Panc1 (cell line): ENCODE measurements around the gene ZNF492. TPM values are rescaled to one million over a fixed set of nuclear protein-coding genes. Genes with fewer than 3 reads are reported as not detected.

Source experiments
- ATAC-seq: fragments of 200-7000 bp; cut with Tn5 transposase; 2 replicates; pipeline ENCODE4 v1.9.1; 2020; ENCODE audit warnings: mild to moderate bottlenecking, moderate library complexity
- BruUV-seq: library from RNA; stranded (reverse); fragments of 400-500 nt; replicated peaks from 2 replicates; lab custom pipeline; 2021; lab: Mats Ljungman, UMichigan
- CTCF ChIA-PET: fragments of 300-600 bp; sonication (Branson Sonifier 250); formaldehyde crosslinking; loops from one replicate; lab custom pipeline; 2022; ENCODE audit warnings: antibody characterized with exemption; lab: Charles Lee
- POLR2A ChIA-PET: fragments of 300-600 bp; sonication (Branson Sonifier 250); formaldehyde crosslinking; loops from one replicate; lab custom pipeline; 2022; ENCODE audit warnings: antibody characterized with exemption; lab: Charles Lee
- DNase-seq: peaks from one replicate; pipeline ENCODE4 v3.0.0-alpha.2; 2010; ENCODE audit warnings: low read depth, low spot score
- H3K27ac ChIP-seq: 2 replicates; pipeline ENCODE4 v1.5.1; 2011; ENCODE audit warnings: mild to moderate bottlenecking, low read length, inconsistent platforms
- H3K27me3 ChIP-seq: fragments of 200-500 bp; sonication (Bioruptor generic); 2 replicates; pipeline ENCODE4 v1.6.0; 2014; ENCODE audit warnings: low read length, inconsistent platforms; ENCODE audit not compliant: control insufficient read depth, insufficient read depth
- H3K36me3 ChIP-seq: fragments of 200-500 bp; sonication (Bioruptor generic); 2 replicates; pipeline ENCODE4 v1.5.1; 2014; ENCODE audit warnings: inconsistent platforms, mild to moderate bottlenecking, low read length, moderate library complexity; ENCODE audit not compliant: control insufficient read depth, insufficient read depth
- H3K4me1 ChIP-seq: 2 replicates; pipeline ENCODE4 v1.5.1; 2011; ENCODE audit warnings: inconsistent platforms, mild to moderate bottlenecking, low read length, moderate library complexity; ENCODE audit not compliant: control insufficient read depth, insufficient read depth
- H3K4me3 ChIP-seq, 2 experiments: 2 replicates each; pipeline ENCODE4 v1.5.1; 2011 to 2012; ENCODE audit warnings: low read depth in 2 of 2, low read length in 2 of 2, mild to moderate bottlenecking in 2 of 2, inconsistent platforms in 1 of 2, moderate library complexity in 1 of 2
- H3K9me3 ChIP-seq: fragments of 200-500 bp; sonication (Bioruptor generic); 2 replicates; pipeline ENCODE4 v1.5.1; 2014; ENCODE audit warnings: low read depth, mild to moderate bottlenecking, inconsistent platforms, low read length, moderate library complexity; ENCODE audit not compliant: control insufficient read depth, insufficient read depth
- POLR2AphosphoS5 ChIP-seq: IDR thresholded peaks from 2 replicates; pipeline ENCODE4 v1.6.1; 2012; ENCODE audit warnings: mild to moderate bottlenecking, low read depth, low read length, moderate library complexity
- SIN3A ChIP-seq: IDR thresholded peaks from 2 replicates; pipeline ENCODE4 v1.6.1; 2012; ENCODE audit warnings: low read depth, mild to moderate bottlenecking, low read length, moderate library complexity, borderline replicate concordance; ENCODE audit not compliant: insufficient read depth
- TCF7L2 ChIP-seq: IDR thresholded peaks from 2 replicates; pipeline ENCODE4 v1.6.1; 2011; ENCODE audit warnings: mild to moderate bottlenecking, low read depth, low read length, inconsistent platforms
- in situ Hi-C: cut with HindIII; loops from 2 replicates; pipeline ENCODE4 v1.10.0; 2016; ENCODE audit warnings: low sequenced_read_pairs, low pct_unique_long_range_greater_than_20kb
- intact Hi-C: fragments of 100-400 bp; cut with micrococcal nuclease; formaldehyde crosslinking; loops from one replicate; pipeline ENCODE4 v1.10.0; 2022; ENCODE audit not compliant: unreplicated experiment
- total RNA-seq: library from RNA; stranded (reverse); gene quantifications from one replicate; pipeline ENCODE4 v1.2.1, GENCODE V29; 2021; ENCODE audit not compliant: unreplicated experiment
- TF ChIP-seq, protein P1 (sequence below): fragments of 450-650 bp; IDR thresholded peaks from 2 replicates; pipeline ENCODE4 v1.5.1; 2017; ENCODE audit warnings: mild to moderate bottlenecking
- TF ChIP-seq, protein P2 (sequence below), 2 experiments: IDR thresholded peaks; 2 replicates each; pipeline ENCODE4 v1.6.1; 2011 to 2012; ENCODE audit warnings: low read depth in 2 of 2, control low read depth in 1 of 2, low read length in 1 of 2, mild to moderate bottlenecking in 1 of 2, moderate library complexity in 1 of 2; ENCODE audit not compliant: insufficient read depth in 1 of 2

The ZNF492 gene
- total RNA-seq, 1 experiment from 2014 or later = not detected

DNA sequence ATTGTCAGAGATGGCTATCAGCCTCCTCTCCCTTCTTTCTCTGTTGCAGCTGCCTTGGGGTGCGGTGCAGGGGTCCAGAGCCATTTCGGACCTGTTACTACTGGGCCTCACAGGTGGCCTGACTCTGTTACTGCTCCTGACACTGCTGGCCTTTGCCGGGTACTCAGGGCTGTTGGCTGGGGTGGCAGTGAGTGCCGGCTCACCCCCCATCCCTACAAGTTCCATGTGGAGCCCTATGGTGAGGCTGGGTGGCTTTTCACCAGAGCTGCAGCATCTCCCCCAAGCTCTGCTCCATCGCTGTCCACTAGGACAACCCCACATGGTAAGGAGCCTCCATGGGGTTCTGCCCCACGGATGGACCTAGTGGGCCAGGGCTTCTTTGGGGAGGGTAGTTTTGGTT is 13.7 kb upstream of the ZNF492 start:
- intact Hi-C loops (no loop called here), in situ Hi-C loops (no loop called here)
- Histone ChIP-seq H3K4me1 (no peaks in the 10 kb centered on the region), H3K36me3 (no peaks in the 10 kb centered on the region), H3K9me3 (no peaks in the 10 kb centered on the region), H3K27me3 (no peaks in the 10 kb centered on the region), H3K27ac (no peak overlapping the region), H3K4me3 (no peak overlapping the region)
- TF ChIP-seq, protein P1, sequence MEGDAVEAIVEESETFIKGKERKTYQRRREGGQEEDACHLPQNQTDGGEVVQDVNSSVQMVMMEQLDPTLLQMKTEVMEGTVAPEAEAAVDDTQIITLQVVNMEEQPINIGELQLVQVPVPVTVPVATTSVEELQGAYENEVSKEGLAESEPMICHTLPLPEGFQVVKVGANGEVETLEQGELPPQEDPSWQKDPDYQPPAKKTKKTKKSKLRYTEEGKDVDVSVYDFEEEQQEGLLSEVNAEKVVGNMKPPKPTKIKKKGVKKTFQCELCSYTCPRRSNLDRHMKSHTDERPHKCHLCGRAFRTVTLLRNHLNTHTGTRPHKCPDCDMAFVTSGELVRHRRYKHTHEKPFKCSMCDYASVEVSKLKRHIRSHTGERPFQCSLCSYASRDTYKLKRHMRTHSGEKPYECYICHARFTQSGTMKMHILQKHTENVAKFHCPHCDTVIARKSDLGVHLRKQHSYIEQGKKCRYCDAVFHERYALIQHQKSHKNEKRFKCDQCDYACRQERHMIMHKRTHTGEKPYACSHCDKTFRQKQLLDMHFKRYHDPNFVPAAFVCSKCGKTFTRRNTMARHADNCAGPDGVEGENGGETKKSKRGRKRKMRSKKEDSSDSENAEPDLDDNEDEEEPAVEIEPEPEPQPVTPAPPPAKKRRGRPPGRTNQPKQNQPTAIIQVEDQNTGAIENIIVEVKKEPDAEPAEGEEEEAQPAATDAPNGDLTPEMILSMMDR = no peak
- no peak for TF ChIP-seq TCF7L2
- no peak for TF ChIP-seq POLR2AphosphoS5
- no peak for TF ChIP-seq SIN3A
- TF ChIP-seq, protein P2, sequence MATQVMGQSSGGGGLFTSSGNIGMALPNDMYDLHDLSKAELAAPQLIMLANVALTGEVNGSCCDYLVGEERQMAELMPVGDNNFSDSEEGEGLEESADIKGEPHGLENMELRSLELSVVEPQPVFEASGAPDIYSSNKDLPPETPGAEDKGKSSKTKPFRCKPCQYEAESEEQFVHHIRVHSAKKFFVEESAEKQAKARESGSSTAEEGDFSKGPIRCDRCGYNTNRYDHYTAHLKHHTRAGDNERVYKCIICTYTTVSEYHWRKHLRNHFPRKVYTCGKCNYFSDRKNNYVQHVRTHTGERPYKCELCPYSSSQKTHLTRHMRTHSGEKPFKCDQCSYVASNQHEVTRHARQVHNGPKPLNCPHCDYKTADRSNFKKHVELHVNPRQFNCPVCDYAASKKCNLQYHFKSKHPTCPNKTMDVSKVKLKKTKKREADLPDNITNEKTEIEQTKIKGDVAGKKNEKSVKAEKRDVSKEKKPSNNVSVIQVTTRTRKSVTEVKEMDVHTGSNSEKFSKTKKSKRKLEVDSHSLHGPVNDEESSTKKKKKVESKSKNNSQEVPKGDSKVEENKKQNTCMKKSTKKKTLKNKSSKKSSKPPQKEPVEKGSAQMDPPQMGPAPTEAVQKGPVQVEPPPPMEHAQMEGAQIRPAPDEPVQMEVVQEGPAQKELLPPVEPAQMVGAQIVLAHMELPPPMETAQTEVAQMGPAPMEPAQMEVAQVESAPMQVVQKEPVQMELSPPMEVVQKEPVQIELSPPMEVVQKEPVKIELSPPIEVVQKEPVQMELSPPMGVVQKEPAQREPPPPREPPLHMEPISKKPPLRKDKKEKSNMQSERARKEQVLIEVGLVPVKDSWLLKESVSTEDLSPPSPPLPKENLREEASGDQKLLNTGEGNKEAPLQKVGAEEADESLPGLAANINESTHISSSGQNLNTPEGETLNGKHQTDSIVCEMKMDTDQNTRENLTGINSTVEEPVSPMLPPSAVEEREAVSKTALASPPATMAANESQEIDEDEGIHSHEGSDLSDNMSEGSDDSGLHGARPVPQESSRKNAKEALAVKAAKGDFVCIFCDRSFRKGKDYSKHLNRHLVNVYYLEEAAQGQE (IDR thresholded peaks at IDR 0.05; ENCODE audit: insufficient read depth in 1 of 2, low read depth in 2 of 2, low read length in 1 of 2) = no peak
- ATAC-seq (no peak), DNase-seq (no peak)
- ChIA-PET CTCF (no interaction called here), POLR2A (no interaction called here)
- BruUV-seq = no TSS peak

DNA sequence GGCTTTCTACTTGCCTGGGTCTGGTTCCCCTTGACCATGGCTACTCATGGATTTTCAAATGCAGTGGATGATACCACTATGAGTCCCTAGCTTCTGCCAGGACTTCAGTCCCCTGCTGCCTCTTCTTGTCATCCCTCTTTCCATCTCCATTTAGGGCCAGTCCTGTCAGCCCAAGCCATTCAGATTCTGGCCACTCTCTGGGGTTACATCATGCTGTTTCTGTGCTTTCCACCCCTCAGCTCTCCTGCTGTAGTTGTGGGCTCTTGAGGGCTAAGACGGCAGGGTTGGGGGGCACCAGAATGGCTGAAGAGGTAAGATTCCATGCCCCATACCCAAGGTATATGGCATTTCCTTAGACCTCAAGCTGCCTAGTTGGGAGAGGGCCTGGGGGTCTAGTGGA is 13.2 kb upstream of the ZNF492 start:
- ChIA-PET CTCF (no interaction called here), POLR2A (no interaction called here)
- DNase-seq (no peak), ATAC-seq (no peak)
- H3K4me1 ChIP-seq = no peaks in the 10 kb centered on the region
- no TSS peak for BruUV-seq
- TF ChIP-seq, protein P2 (IDR thresholded peaks at IDR 0.05; ENCODE audit: insufficient read depth in 1 of 2, low read depth in 2 of 2, low read length in 1 of 2) = no peak
- TF ChIP-seq SIN3A = no peak
- in situ Hi-C loops = no loop called here
- no peaks in the 10 kb centered on the region for H3K9me3 ChIP-seq
- no peak overlapping the region for H3K4me3 ChIP-seq
- H3K27ac ChIP-seq = no peak overlapping the region
- H3K27me3 ChIP-seq = no peaks in the 10 kb centered on the region
- intact Hi-C loops = no loop called here
- H3K36me3 ChIP-seq = no peaks in the 10 kb centered on the region
